Hepatocyte (in vitro differentiated cells): ENCODE results near the gene ATP6AP1.

ENCODE experiments used
- EZH2 ChIP-seq: fragments of 200-600 bp; sonication (generic); IDR thresholded peaks from 2 replicates; pipeline ENCODE4 v1.6.1; 2016; ENCODE audit warnings: antibody characterized with exemption, mild to moderate bottlenecking, borderline replicate concordance
- EZH2phosphoT487 ChIP-seq: fragments of 200-600 bp; sonication (generic); IDR thresholded peaks from one replicate; pipeline ENCODE4 v1.6.1; 2018; ENCODE audit warnings: antibody characterized with exemption, mild to moderate bottlenecking, low read depth, moderate library complexity; ENCODE audit not compliant: unreplicated experiment, severe bottlenecking
- TF ChIP-seq, protein P1 (sequence below): fragments of 200-600 bp; sonication (generic); IDR thresholded peaks from 2 replicates; pipeline ENCODE4 v1.5.1; 2016; ENCODE audit warnings: antibody characterized with exemption, mild to moderate bottlenecking; ENCODE audit not compliant: poor library complexity

GRCh38 chrX:154486052-154486395 lies 57.5 kb downstream of the ATP6AP1 start:
- TF ChIP-seq, protein P1, sequence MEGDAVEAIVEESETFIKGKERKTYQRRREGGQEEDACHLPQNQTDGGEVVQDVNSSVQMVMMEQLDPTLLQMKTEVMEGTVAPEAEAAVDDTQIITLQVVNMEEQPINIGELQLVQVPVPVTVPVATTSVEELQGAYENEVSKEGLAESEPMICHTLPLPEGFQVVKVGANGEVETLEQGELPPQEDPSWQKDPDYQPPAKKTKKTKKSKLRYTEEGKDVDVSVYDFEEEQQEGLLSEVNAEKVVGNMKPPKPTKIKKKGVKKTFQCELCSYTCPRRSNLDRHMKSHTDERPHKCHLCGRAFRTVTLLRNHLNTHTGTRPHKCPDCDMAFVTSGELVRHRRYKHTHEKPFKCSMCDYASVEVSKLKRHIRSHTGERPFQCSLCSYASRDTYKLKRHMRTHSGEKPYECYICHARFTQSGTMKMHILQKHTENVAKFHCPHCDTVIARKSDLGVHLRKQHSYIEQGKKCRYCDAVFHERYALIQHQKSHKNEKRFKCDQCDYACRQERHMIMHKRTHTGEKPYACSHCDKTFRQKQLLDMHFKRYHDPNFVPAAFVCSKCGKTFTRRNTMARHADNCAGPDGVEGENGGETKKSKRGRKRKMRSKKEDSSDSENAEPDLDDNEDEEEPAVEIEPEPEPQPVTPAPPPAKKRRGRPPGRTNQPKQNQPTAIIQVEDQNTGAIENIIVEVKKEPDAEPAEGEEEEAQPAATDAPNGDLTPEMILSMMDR, result no peak
- TF ChIP-seq EZH2phosphoT487 (no peak), EZH2 (no peak)
